Natural killer cell treated with Interleukin-12 subunit alpha and Interleukin-12 subunit beta and Interleukin-15 and Interleukin-18, amount 100 ng/mL, for 72 hours (primary cell): ENCODE results near the gene CACNA1G. TPM values are rescaled to one million over a fixed set of nuclear protein-coding genes. Genes with fewer than 3 reads are reported as not detected.
A peak's percentile ranks its signal among the peaks of the same experiment; 100 is the strongest.

Source experiments
- ATAC-seq, 2 donors: fragments of 150-1000 bp; cut with Tn5 transposase in 1 of 2; sonication (Bioruptor Pico), chemical (Tn5 transposase) in 1 of 2; 2 replicates each; pipeline ENCODE4 v1.10.0; 2021
- DNase-seq: peaks from one replicate; pipeline ENCODE4 v3.0.0; 2022; ENCODE audit warnings: low spot score
- H3K27ac Mint-ChIP-seq, 2 donors: 1 replicate in 1 of 2; 2 replicates in 1 of 2; pipeline ENCODE4 v1.8.0; 2022; ENCODE audit warnings: mixed read lengths in 2 of 2, mild to moderate bottlenecking in 1 of 2, moderate library complexity in 1 of 2
- H3K27me3 Mint-ChIP-seq, 2 donors: 1 replicate in 1 of 2; 2 replicates in 1 of 2; pipeline ENCODE4 v1.8.0; 2022; ENCODE audit warnings: mixed read lengths in 2 of 2
- H3K36me3 Mint-ChIP-seq: one replicate; pipeline ENCODE4 v1.8.0; 2022; ENCODE audit warnings: mixed read lengths
- H3K4me1 Mint-ChIP-seq, 2 donors: 1 replicate in 1 of 2; 2 replicates in 1 of 2; pipeline ENCODE4 v1.8.0; 2022; ENCODE audit warnings: low read depth in 2 of 2, mixed read lengths in 2 of 2, mild to moderate bottlenecking in 1 of 2
- H3K4me3 Mint-ChIP-seq: one replicate; pipeline ENCODE4 v1.8.0; 2022; ENCODE audit warnings: mixed read lengths
- H3K9me3 Mint-ChIP-seq: 2 replicates; pipeline ENCODE4 v1.8.0; 2022; ENCODE audit warnings: mixed read lengths
- total RNA-seq, 2 donors: library from RNA; stranded (reverse); gene quantifications; one replicate each; pipeline ENCODE4 v1.2.3, GENCODE V29; 2022

CACNA1G gene
- total RNA-seq, 2 donors from 2014 or later, result not detected

DNA sequence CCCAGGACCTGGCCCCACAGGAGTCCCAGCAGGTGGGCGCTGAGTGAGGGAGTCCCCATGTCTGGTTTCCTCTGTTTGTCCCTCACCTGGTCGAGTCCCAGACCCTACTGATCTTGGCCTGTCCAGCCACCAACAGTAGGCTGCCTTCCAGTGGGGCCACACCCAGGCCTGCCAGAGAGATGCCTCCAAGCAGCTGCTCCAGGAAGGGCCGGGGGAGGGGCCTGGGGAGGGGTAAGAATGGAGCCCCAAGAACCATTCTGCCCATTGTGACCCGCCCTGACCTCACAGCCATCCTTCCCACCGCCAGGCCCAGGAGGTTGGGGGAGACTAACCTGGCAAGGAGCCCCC is 12.8 kb upstream of the CACNA1G start:
- no peak for DNase-seq
- Mint-ChIP-seq H3K4me3 (peak overlapping the region; percentile 60), H3K9me3 (no peaks in the 10 kb centered on the region), H3K27me3 (peaks cover 9 to 19% of the 10 kb centered on the region in 2 donors), H3K27ac (no peak overlapping the region), H3K4me1 (peaks cover 7 to 13% of the 10 kb centered on the region in 2 donors), H3K36me3 (no peaks in the 10 kb centered on the region)
- no peak for ATAC-seq

GRCh38 chr17:50548831-50549230 is 11.7 kb upstream of the CACNA1G start:
- ATAC-seq, result no peak
- Mint-ChIP-seq H3K4me3 (no peak overlapping the region), H3K27me3 (peaks cover 8 to 18% of the 10 kb centered on the region in 2 donors), H3K4me1 (peaks cover 7 to 13% of the 10 kb centered on the region in 2 donors), H3K36me3 (no peaks in the 10 kb centered on the region), H3K9me3 (no peaks in the 10 kb centered on the region), H3K27ac (no peak overlapping the region)
- no peak for DNase-seq

DNA sequence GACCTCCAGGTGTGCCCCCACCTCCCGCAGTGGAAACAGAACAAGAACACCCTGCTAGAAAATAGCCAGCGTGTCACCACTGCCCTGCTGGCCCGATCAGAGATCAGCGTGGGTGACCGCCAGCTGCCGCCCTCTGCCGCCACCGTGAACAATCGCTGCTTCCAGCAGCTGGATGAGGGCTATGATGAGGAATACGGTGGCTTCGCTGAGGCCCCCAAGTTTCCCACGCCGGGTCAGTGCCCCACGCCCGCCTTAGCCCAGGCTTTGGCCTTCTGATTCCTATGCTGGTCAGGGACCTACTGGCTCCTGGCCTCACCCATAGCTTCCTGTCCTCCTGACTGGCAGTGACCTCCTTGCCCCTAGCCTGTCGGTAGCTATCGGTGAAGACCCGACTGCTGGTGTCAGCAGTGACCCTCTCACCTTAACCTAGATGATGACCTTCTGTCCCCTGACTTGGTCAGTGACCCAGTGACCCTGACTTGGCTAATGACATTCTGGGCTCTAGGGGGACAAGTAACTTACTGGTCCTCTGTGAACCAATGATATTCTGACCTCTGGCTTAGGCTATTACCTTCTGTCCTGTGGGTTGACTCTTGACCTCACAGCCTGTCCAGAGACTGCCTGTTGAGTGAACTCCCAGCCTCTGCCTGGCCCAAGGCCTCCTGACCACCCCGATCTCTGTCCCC is 11.1 kb upstream of the CACNA1G start:
- Mint-ChIP-seq H3K27me3 (peaks cover 2 to 12% of the 10 kb centered on the region in 2 donors), H3K4me3 (no peak overlapping the region), H3K9me3 (no peaks in the 10 kb centered on the region), H3K27ac (no peak overlapping the region), H3K36me3 (no peaks in the 10 kb centered on the region), H3K4me1 (peaks cover 7 to 10% of the 10 kb centered on the region in 2 donors)
- DNase-seq (no peak), ATAC-seq (no peak)

DNA sequence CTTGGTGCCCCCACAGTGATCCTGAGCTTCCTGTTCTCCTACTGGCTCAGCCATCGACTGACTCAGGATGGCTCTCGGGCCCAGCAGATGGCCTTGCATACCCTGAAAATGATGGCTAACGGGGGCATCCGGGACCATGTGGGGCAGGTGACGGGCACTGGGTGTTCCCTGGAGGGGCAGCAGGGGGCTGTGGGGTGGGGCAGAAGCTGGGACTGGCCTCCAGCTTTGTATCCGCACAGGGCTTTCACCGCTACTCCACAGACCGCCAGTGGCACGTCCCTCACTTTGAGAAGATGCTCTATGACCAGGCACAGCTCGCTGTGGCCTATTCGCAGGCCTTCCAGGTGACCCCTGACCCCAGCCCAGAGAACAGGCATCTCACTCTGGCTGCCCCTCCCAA is 10.5 kb upstream of the CACNA1G start:
- no peaks in the 10 kb centered on the region for H3K36me3 Mint-ChIP-seq
- ATAC-seq (no peak), DNase-seq (no peak)
- H3K27me3 Mint-ChIP-seq, result peaks cover 0 to 7% of the 10 kb centered on the region in 2 donors
- H3K9me3 Mint-ChIP-seq, result no peaks in the 10 kb centered on the region
- H3K4me3 Mint-ChIP-seq, result no peak overlapping the region
- H3K27ac Mint-ChIP-seq, result no peak overlapping the region
- H3K4me1 Mint-ChIP-seq, result peaks cover 7 to 9% of the 10 kb centered on the region in 2 donors

GRCh38 chr17:50550661-50551432 is 9.7 kb upstream of the CACNA1G start:
- ATAC-seq (no peak), DNase-seq (no peak)
- peaks cover 7 to 9% of the 10 kb centered on the region in 2 donors for H3K4me1 Mint-ChIP-seq
- H3K9me3 Mint-ChIP-seq, result no peaks in the 10 kb centered on the region
- H3K4me3 Mint-ChIP-seq, result no peak overlapping the region
- no peak overlapping the region for H3K27ac Mint-ChIP-seq
- no peaks in the 10 kb centered on the region for H3K36me3 Mint-ChIP-seq
- no peaks in the 10 kb centered on the region for H3K27me3 Mint-ChIP-seq

DNA sequence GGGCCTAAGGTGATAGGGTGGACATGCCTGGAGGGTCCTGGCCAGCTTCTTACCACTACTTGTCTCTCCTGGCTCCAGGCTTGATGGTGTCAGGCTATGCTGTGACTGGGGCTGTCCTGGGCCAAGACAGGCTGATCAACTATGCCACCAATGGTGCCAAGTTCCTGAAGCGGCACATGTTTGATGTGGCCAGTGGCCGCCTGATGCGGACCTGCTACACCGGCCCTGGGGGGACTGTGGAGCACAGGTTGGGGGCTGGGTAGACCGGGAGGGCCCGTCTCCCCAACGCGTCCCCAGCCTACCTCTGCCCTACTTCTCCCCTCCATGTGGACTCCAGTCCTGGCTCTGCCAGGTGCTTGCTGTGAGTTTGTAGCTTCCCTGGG is 9.1 kb upstream of the CACNA1G start:
- Mint-ChIP-seq H3K36me3 (no peaks in the 10 kb centered on the region), H3K4me3 (no peak overlapping the region), H3K27ac (no peak overlapping the region), H3K4me1 (peaks cover 3 to 5% of the 10 kb centered on the region in 2 donors), H3K27me3 (no peaks in the 10 kb centered on the region), H3K9me3 (no peaks in the 10 kb centered on the region)
- DNase-seq (no peak), ATAC-seq (no peak)

DNA sequence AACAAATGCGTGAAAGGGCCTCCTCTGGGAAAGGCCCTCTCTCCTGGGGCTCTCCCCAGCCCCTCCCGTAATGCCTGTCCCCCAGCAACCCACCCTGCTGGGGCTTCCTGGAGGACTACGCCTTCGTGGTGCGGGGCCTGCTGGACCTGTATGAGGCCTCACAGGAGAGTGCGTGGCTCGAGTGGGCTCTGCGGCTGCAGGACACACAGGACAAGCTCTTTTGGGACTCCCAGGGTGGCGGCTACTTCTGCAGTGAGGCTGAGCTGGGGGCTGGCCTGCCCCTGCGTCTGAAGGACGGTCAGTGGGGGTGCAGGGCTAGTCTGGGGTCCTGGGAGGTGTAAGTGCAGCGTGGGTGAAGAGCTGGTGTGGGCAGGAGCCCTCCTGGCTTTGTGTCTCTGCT is 8.6 kb upstream of the CACNA1G start:
- DNase-seq, result no peak
- no peaks in the 10 kb centered on the region for H3K27me3 Mint-ChIP-seq
- H3K4me1 Mint-ChIP-seq, result peaks cover under 1% of the 10 kb centered on the region in 2 donors
- H3K4me3 Mint-ChIP-seq, result no peak overlapping the region
- H3K27ac Mint-ChIP-seq, result no peak overlapping the region
- H3K36me3 Mint-ChIP-seq, result no peaks in the 10 kb centered on the region
- no peak for ATAC-seq
- H3K9me3 Mint-ChIP-seq, result no peaks in the 10 kb centered on the region

DNA sequence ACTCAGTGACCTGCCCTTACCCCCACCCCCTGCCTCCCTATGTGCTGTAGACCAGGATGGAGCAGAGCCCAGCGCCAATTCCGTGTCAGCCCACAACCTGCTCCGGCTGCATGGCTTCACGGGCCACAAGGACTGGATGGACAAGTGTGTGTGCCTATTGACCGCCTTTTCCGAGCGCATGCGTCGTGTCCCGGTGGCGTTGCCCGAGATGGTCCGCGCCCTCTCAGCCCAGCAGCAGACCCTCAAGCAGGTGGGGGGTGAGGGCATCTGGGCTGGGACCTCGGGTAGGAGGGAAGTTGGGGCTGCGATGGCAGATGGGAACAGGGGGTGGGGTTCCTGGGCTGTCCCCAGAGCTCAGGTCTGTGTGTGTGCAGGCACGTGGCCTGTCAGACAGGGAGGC is 6.3 kb upstream of the CACNA1G start:
- no peaks in the 10 kb centered on the region for H3K36me3 Mint-ChIP-seq
- no peak overlapping the region for H3K4me3 Mint-ChIP-seq
- H3K9me3 Mint-ChIP-seq, result no peaks in the 10 kb centered on the region
- peaks cover 0 to 4% of the 10 kb centered on the region in 2 donors for H3K4me1 Mint-ChIP-seq
- H3K27ac Mint-ChIP-seq, result no peak overlapping the region
- ATAC-seq (no peak), DNase-seq (no peak)
- H3K27me3 Mint-ChIP-seq, result peaks cover 0 to 4% of the 10 kb centered on the region in 2 donors

DNA sequence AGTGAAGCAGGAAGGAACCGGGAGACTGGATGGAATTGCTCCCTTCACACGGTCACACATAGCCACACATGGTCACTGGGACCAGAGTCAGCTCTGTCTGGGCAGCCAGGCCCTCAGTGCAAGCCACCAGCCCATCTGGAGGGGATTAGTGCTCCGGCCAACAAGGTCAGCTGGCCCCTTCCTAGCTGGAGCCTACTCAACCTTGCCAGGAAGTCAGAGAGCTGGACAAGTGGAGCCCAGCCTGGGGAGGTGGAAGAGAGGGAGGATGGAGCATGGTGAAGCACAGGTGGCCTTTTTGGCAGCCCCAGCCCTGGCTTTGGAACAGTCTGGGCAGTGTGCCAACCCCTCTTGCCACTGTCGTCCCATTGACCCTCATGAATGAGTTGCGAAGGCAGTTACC is 3.7 kb upstream of the CACNA1G start:
- H3K36me3 Mint-ChIP-seq, result no peaks in the 10 kb centered on the region
- no peaks in the 10 kb centered on the region for H3K9me3 Mint-ChIP-seq
- no peak overlapping the region for H3K4me3 Mint-ChIP-seq
- no peak overlapping the region for H3K27ac Mint-ChIP-seq
- peaks cover 0 to 6% of the 10 kb centered on the region in 2 donors for H3K4me1 Mint-ChIP-seq
- peaks cover 0 to 8% of the 10 kb centered on the region in 2 donors for H3K27me3 Mint-ChIP-seq
- no peak for ATAC-seq
- DNase-seq, result no peak

DNA sequence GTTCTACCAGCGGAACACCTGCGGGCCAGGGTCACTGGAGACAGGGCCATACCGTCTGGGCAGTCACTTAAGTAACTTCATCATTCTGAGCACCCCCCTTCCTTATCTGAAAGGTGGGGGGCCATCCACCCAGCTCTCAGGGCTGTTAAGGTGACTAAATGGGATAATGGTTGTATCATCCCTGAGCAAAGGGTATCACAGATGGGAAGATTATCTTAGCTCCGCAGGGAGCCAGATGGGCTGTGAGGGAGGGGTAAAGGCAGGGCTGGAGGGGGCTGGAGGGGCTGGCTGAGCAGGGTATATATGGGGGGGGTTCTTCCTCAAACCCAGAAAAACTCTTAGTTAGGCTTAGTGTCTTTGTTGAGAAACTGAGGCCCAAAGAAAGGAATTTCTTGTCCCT is 2.9 kb upstream of the CACNA1G start:
- Mint-ChIP-seq H3K36me3 (no peaks in the 10 kb centered on the region), H3K27me3 (peaks cover 7 to 13% of the 10 kb centered on the region in 2 donors), H3K27ac (no peak overlapping the region), H3K4me3 (no peak overlapping the region), H3K9me3 (no peaks in the 10 kb centered on the region), H3K4me1 (peaks cover 0 to 10% of the 10 kb centered on the region in 2 donors)
- ATAC-seq (no peak), DNase-seq (no peak)

GRCh38 chr17:50558091-50558490 is 2.4 kb upstream of the CACNA1G start:
- no peak for ATAC-seq
- H3K36me3 Mint-ChIP-seq, result no peaks in the 10 kb centered on the region
- H3K9me3 Mint-ChIP-seq, result no peaks in the 10 kb centered on the region
- no peak overlapping the region for H3K27ac Mint-ChIP-seq
- H3K4me1 Mint-ChIP-seq, result peaks cover 0 to 10% of the 10 kb centered on the region in 2 donors
- peaks cover 8 to 13% of the 10 kb centered on the region in 2 donors for H3K27me3 Mint-ChIP-seq
- peak overlapping the region; percentile 47 for H3K4me3 Mint-ChIP-seq
- no peak for DNase-seq

- no peaks in the 10 kb centered on the region for H3K36me3 Mint-ChIP-seq
- no peak for ATAC-seq
- H3K27ac Mint-ChIP-seq, result no peak overlapping the region
- DNase-seq, result no peak
- no peaks in the 10 kb centered on the region for H3K9me3 Mint-ChIP-seq
- peaks cover 0 to 10% of the 10 kb centered on the region in 2 donors for H3K4me1 Mint-ChIP-seq
- H3K4me3 Mint-ChIP-seq, result peak overlapping the region; percentile 47
- H3K27me3 Mint-ChIP-seq, result peaks cover 8 to 13% of the 10 kb centered on the region in 2 donors
Measured at GRCh38 chr17:50558581-50558940, 2.0 kb upstream of the CACNA1G start.

- Mint-ChIP-seq H3K27ac (no peak overlapping the region), H3K27me3 (peaks cover 13 to 16% of the 10 kb centered on the region in 2 donors), H3K36me3 (no peaks in the 10 kb centered on the region), H3K9me3 (no peaks in the 10 kb centered on the region), H3K4me1 (peaks cover 0 to 10% of the 10 kb centered on the region in 2 donors), H3K4me3 (peak overlapping the region; percentile 47)
- DNase-seq (no peak), ATAC-seq (no peak)
Measured at GRCh38 chr17:50558941-50559614, 1.4 kb upstream of the CACNA1G start.

DNA sequence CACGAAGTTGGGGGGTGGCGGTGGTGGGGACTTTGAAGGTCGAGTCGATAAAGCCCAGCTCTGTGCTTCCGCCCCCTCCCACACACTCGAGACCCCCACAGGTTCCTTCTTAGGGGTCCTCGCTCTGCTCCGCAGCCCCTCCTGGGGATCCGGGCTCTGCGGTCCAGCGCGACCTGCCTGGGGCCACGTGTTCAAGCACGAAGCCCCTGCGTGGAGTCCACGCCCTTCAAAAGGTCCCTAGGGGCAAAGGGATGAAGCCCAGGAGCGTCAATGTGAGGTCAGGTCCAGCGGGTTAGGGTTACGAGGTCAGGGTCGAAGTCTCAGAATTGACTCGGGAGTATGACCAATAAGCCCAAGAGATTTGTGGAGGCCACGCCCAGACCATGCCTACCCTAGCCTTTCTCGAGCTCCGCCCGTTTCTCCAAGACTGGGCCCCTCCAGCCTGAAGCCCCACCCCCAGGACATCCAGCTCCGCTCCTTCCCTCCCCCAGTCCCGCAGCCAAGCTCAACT is 786 bp upstream of the CACNA1G start:
- Mint-ChIP-seq H3K4me3 (peak overlapping the region; percentile 59), H3K27me3 (peaks cover 16 to 19% of the 10 kb centered on the region in 2 donors), H3K36me3 (no peaks in the 10 kb centered on the region), H3K4me1 (peaks cover 0 to 10% of the 10 kb centered on the region in 2 donors), H3K27ac (no peak overlapping the region), H3K9me3 (no peaks in the 10 kb centered on the region)
- no peak for DNase-seq
- peak; percentile 13 to 38 for ATAC-seq
